Memory B cell (primary cell): ENCODE data around the gene TRAF1.

ENCODE experiments used
- ATAC-seq: fragments of 150-1000 bp; cut with Tn5 transposase; 2 replicates; pipeline ENCODE4 v1.10.0; 2021; ENCODE audit warnings: low read depth, mild to moderate bottlenecking, moderate library complexity
- DNase-seq, 2 donors: peaks; one replicate each; pipeline ENCODE4 v3.0.0; 2022; ENCODE audit warnings: low spot score in 2 of 2
- H3K27ac Mint-ChIP-seq: one replicate; pipeline ENCODE4 v1.8.0; 2022; ENCODE audit warnings: mild to moderate bottlenecking, moderate library complexity, mixed read lengths
- H3K27me3 Mint-ChIP-seq: one replicate; pipeline ENCODE4 v1.8.0; 2022; ENCODE audit warnings: mixed read lengths
- H3K36me3 Mint-ChIP-seq: one replicate; pipeline ENCODE4 v1.8.0; 2022; ENCODE audit warnings: mild to moderate bottlenecking, mixed read lengths
- H3K4me1 Mint-ChIP-seq: one replicate; pipeline ENCODE4 v1.8.0; 2022; ENCODE audit warnings: mixed read lengths
- H3K4me3 Mint-ChIP-seq: one replicate; pipeline ENCODE4 v1.8.0; 2022; ENCODE audit warnings: mild to moderate bottlenecking, moderate library complexity, mixed read lengths
- H3K9me3 Mint-ChIP-seq: one replicate; pipeline ENCODE4 v1.8.0; 2022; ENCODE audit warnings: mixed read lengths

TRAF1 gene

GRCh38 chr9:120899490-120900068 is 27.0 kb downstream of the TRAF1 start:
- H3K27ac Mint-ChIP-seq: no peak overlapping the region
- DNase-seq (no peak), ATAC-seq (no peak)
- peaks cover 36% of the 10 kb centered on the region for H3K4me1 Mint-ChIP-seq
- no peaks in the 10 kb centered on the region for H3K27me3 Mint-ChIP-seq
- no peak overlapping the region for H3K4me3 Mint-ChIP-seq
- H3K9me3 Mint-ChIP-seq: no peaks in the 10 kb centered on the region
- H3K36me3 Mint-ChIP-seq: no peaks in the 10 kb centered on the region

DNA sequence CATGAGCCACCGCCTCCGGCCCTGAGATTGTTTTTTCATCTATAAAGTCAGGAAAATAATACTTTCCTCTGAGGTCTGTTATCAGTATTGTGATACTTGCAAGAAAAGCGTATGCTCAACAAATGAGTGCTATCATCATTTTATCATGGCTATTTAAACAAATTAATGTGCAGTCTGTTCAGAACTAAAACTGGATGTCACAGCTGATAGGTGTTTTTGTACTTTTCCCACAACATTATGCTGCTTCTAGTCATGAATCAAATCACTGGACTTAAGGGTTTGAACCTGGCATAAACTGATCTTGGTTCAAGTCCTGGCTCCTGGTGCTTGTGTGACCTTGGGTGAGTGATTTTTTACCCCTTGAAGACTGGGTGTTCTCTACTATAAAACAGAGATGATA is 28.2 kb downstream of the TRAF1 start:
- DNase-seq (no peak), ATAC-seq (no peak)
- Mint-ChIP-seq H3K4me3 (no peak overlapping the region), H3K9me3 (no peaks in the 10 kb centered on the region), H3K4me1 (peaks cover 26% of the 10 kb centered on the region), H3K27me3 (no peaks in the 10 kb centered on the region), H3K36me3 (no peaks in the 10 kb centered on the region), H3K27ac (no peak overlapping the region)

DNA sequence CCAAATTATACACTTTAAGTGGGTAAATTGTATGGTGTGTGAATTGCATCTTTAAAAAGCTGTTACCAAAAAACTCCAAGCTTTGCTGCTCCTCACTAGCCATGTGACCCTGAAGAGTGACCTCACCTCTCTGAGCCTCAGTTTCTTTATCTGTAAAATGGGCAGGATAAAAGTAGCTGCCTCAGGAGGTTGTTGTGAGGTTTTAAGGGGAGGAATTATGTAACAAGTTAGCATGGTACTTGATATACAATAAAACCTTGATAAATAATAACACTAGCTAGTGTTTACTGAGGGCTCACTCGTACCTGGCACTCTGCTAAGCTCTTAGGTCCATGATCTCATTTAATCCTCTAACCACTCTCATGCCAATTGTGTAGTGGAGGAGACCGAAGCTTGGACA is 30.6 kb downstream of the TRAF1 start:
- Mint-ChIP-seq H3K27ac (no peak overlapping the region), H3K4me3 (no peak overlapping the region), H3K36me3 (no peaks in the 10 kb centered on the region), H3K27me3 (no peaks in the 10 kb centered on the region), H3K9me3 (no peaks in the 10 kb centered on the region), H3K4me1 (peaks cover 30% of the 10 kb centered on the region)
- DNase-seq (no peak), ATAC-seq (no peak)

DNA sequence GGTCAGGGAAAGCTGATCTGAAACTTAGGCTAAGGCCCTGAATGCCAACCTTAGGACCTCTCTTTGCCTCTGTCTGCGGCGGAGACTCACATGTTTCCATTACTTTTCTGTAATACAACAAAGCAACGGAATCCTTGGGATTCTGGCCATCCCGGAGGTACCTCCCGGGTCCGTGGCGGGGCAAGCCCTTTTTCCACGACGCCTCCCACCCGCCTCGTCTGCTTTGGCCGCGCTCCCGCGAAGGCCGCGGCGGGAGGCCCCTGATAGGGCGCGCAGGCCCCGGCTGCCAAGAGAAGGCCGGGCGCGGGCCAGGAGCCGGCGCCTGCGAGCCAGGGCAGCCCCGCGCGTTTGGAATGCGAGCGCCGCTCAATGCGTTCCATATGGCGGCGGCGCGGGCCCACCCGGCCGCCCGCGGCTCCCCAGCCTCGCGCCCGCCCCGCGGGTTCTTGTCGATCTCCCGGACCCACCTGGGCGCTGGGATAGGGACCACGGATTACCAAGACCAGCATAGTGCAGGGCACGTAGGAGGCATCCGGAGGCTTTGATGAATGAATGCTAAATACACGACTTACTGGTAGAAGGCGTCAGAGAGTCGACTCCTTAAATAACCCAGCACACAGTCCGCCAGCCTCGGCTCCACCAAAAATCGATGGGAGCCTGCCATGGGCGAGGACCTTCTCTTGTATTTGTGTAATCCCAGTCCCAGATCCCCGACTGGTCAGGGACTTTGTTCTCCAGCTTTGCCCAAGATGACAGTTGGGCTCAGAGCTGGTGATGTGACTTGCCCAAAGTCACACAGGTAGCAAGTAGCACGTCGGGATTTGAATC is 32.1 kb downstream of the TRAF1 start:
- DNase-seq (no peak), ATAC-seq (no peak)
- Mint-ChIP-seq H3K4me3 (no peak overlapping the region), H3K9me3 (no peaks in the 10 kb centered on the region), H3K27me3 (no peaks in the 10 kb centered on the region), H3K4me1 (peaks cover 33% of the 10 kb centered on the region), H3K27ac (no peak overlapping the region), H3K36me3 (no peaks in the 10 kb centered on the region)

- Mint-ChIP-seq H3K36me3 (no peaks in the 10 kb centered on the region), H3K4me3 (no peak overlapping the region), H3K27me3 (no peaks in the 10 kb centered on the region), H3K4me1 (peaks cover 33% of the 10 kb centered on the region), H3K9me3 (no peaks in the 10 kb centered on the region), H3K27ac (peak overlapping the region; percentile 7)
- ATAC-seq (no peak), DNase-seq (no peak)
Observed at GRCh38 chr9:120893611-120894307, 32.8 kb downstream of the TRAF1 start.

DNA sequence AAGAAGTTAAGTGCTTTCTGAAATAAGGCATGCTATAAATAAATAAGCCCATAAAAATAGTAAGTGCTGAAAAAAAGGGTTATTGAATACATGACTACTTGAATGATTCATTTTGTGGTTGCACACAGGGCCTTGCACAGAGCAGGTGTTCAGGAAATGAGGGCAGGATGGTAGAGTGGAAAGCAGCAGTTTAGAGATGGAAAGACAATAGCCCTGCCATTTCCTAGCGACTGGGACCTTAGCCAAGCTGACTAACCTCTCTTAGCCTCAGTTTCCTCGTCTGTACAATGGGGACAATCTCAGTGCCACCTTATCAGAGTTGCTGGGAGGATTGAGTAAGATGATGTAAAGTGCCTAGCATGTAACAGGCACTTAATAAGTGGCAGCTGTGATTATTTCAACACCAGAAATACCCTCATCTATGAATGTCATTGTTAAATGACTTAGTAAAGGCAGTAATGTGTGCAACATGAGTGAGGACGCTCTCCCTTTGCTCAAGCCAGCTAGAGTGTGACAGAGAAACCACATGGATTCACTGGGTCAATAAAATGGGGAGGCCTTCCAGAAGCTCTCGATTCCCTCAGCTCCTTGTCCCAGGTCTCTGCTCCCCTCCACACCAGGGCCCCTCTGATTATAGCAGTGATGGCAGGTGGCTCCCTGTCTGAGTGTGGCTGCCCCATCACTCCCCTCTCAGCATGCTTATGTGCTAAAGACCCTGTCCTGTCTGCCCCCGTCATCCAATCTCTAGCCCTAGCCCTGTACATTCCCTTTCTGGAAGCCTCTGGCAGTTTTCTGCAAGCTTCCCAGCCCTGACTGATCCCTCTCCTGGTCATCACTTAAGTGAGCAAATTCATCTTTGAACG is 33.6 kb downstream of the TRAF1 start:
- no peaks in the 10 kb centered on the region for H3K9me3 Mint-ChIP-seq
- peak overlapping the region; percentile 30 for H3K27ac Mint-ChIP-seq
- DNase-seq: no peak
- no peaks in the 10 kb centered on the region for H3K36me3 Mint-ChIP-seq
- H3K4me3 Mint-ChIP-seq: peak overlapping the region; percentile 10
- peaks cover 33% of the 10 kb centered on the region for H3K4me1 Mint-ChIP-seq
- ATAC-seq: peak; percentile 94
- H3K27me3 Mint-ChIP-seq: no peaks in the 10 kb centered on the region

GRCh38 chr9:120891884-120892747 is 34.5 kb downstream of the TRAF1 start:
- H3K4me1 Mint-ChIP-seq: peaks cover 31% of the 10 kb centered on the region
- no peaks in the 10 kb centered on the region for H3K27me3 Mint-ChIP-seq
- peak overlapping the region; percentile 30 for H3K27ac Mint-ChIP-seq
- peak overlapping the region; percentile 10 for H3K4me3 Mint-ChIP-seq
- no peak for ATAC-seq
- no peaks in the 10 kb centered on the region for H3K9me3 Mint-ChIP-seq
- no peaks in the 10 kb centered on the region for H3K36me3 Mint-ChIP-seq
- DNase-seq: no peak

- H3K4me1 Mint-ChIP-seq: peaks cover 27% of the 10 kb centered on the region
- no peaks in the 10 kb centered on the region for H3K9me3 Mint-ChIP-seq
- H3K27me3 Mint-ChIP-seq: no peaks in the 10 kb centered on the region
- H3K27ac Mint-ChIP-seq: no peak overlapping the region
- H3K4me3 Mint-ChIP-seq: no peak overlapping the region
- DNase-seq (no peak), ATAC-seq (no peak)
- no peaks in the 10 kb centered on the region for H3K36me3 Mint-ChIP-seq
Observed at GRCh38 chr9:120891245-120891883, 35.2 kb downstream of the TRAF1 start.

GRCh38 chr9:120890320-120891244 is 36.0 kb downstream of the TRAF1 start:
- no peak overlapping the region for H3K27ac Mint-ChIP-seq
- ATAC-seq: no peak
- peaks cover 31% of the 10 kb centered on the region for H3K4me1 Mint-ChIP-seq
- DNase-seq: no peak
- no peaks in the 10 kb centered on the region for H3K36me3 Mint-ChIP-seq
- no peaks in the 10 kb centered on the region for H3K27me3 Mint-ChIP-seq
- H3K9me3 Mint-ChIP-seq: no peaks in the 10 kb centered on the region
- no peak overlapping the region for H3K4me3 Mint-ChIP-seq

GRCh38 chr9:120889606-120890271 is 36.9 kb downstream of the TRAF1 start:
- H3K4me1 Mint-ChIP-seq: peaks cover 31% of the 10 kb centered on the region
- no peak for DNase-seq

DNA sequence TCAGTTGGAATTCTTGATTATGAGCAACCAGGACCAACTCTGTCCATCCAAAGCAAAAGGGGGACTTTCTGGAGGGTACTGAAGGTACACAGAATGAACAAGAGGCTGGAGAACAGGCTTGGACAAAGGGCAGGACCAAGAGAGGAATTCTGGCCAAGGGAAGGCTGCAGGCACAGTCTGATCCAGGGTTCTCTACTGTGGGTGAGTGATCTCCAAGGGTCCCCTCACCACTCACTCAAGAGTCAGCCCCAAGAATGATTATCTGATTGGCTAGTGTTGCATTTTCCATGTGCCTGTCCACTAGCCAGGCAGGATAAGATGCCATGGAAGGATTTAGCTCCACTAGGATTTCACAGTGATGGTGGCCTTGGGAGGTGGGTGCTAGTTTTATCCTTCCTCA is 38.0 kb downstream of the TRAF1 start:
- Mint-ChIP-seq H3K9me3 (no peaks in the 10 kb centered on the region), H3K27me3 (no peaks in the 10 kb centered on the region), H3K36me3 (no peaks in the 10 kb centered on the region), H3K4me3 (no peak overlapping the region), H3K4me1 (peaks cover 31% of the 10 kb centered on the region), H3K27ac (no peak overlapping the region)
- DNase-seq (no peak), ATAC-seq (no peak)

More at GRCh38 chr9:120889606-120890271, 36.9 kb downstream of the TRAF1 start:
- no peak overlapping the region for H3K4me3 Mint-ChIP-seq
- no peaks in the 10 kb centered on the region for H3K27me3 Mint-ChIP-seq
- H3K27ac Mint-ChIP-seq: no peak overlapping the region
- no peak for ATAC-seq
- no peaks in the 10 kb centered on the region for H3K9me3 Mint-ChIP-seq
- H3K36me3 Mint-ChIP-seq: no peaks in the 10 kb centered on the region
